Ammon's horn (tissue), 1 donor: ENCODE data around the gene CDKN2B-AS1.
"Not testable (repeated sequence)": the region's sequence is repeated elsewhere in the genome, so short reads cannot be mapped to it uniquely, and the experiment has no call there.

Source experiments
- DNase-seq: peaks from one replicate; pipeline ENCODE4 v3.0.0-alpha.2; 2016; ENCODE audit warnings: low spot score

CDKN2B-AS1 gene

GRCh38 chr9:21994556-21995005 is at the start of gene CDKN2B-AS1:
CDKN2B-AS1 (plus strand) TSS chr9:21994791.
- peak; percentile 61 for DNase-seq

GRCh38 chr9:21945606-21946005 is 49.0 kb upstream of the CDKN2B-AS1 start:
- DNase-seq: no peak

- DNase-seq: no peak
Measured at GRCh38 chr9:21958833-21959232, 35.8 kb upstream of the CDKN2B-AS1 start.

GRCh38 chr9:21959268-21959667 is 35.3 kb upstream of the CDKN2B-AS1 start:
- not testable (repeated sequence) for DNase-seq

GRCh38 chr9:21961569-21961968 is 33.0 kb upstream of the CDKN2B-AS1 start:
- DNase-seq: no peak

- no peak for DNase-seq
Measured at GRCh38 chr9:21964925-21965385, 29.6 kb upstream of the CDKN2B-AS1 start.

GRCh38 chr9:21965401-21965951 is 29.1 kb upstream of the CDKN2B-AS1 start:
- peak; percentile 19 for DNase-seq

GRCh38 chr9:21966140-21966851 is 28.3 kb upstream of the CDKN2B-AS1 start:
- DNase-seq: no peak

- DNase-seq: no peak
Measured at GRCh38 chr9:21967169-21967568, 27.4 kb upstream of the CDKN2B-AS1 start.

GRCh38 chr9:21967702-21968101 is 26.9 kb upstream of the CDKN2B-AS1 start:
- DNase-seq: no peak

GRCh38 chr9:21968331-21969010 is 26.1 kb upstream of the CDKN2B-AS1 start:
- no peak for DNase-seq

- no peak for DNase-seq
Measured at GRCh38 chr9:21969011-21969940, 25.3 kb upstream of the CDKN2B-AS1 start.

- no peak for DNase-seq
Measured at GRCh38 chr9:21969951-21970799, 24.4 kb upstream of the CDKN2B-AS1 start.

- no peak for DNase-seq
Measured at GRCh38 chr9:21970800-21971640, 23.6 kb upstream of the CDKN2B-AS1 start.

- DNase-seq: no peak
Measured at GRCh38 chr9:21972361-21972760, 22.2 kb upstream of the CDKN2B-AS1 start.

- DNase-seq: no peak
Measured at GRCh38 chr9:21974343-21974721, 20.3 kb upstream of the CDKN2B-AS1 start.

GRCh38 chr9:21974722-21975409 is 19.7 kb upstream of the CDKN2B-AS1 start:
- peak; percentile 25 for DNase-seq

GRCh38 chr9:21976334-21976875 is 18.2 kb upstream of the CDKN2B-AS1 start:
- DNase-seq: no peak

- no peak for DNase-seq
Measured at GRCh38 chr9:21982391-21982790, 12.2 kb upstream of the CDKN2B-AS1 start.
